GM19397 (cell line): Measurements from ENCODE around the gene STK24.
"Not testable (repeated sequence)": the region's sequence is repeated elsewhere in the genome, so short reads cannot be mapped to it uniquely, and the experiment has no call there.

Experiments used
- ATAC-seq: cut with Tn5 transposase; IDR thresholded peaks from one replicate; pipeline ENCODE4 v1.9.1; 2021; ENCODE audit warnings: mild to moderate bottlenecking, moderate library complexity; ENCODE audit not compliant: unreplicated experiment

Gene STK24

GRCh38 chr13:98576963-98577835 lies at the start of gene STK24:
Gene STK24, minus strand, starts transcription at chr13:98577107. Its CDS starts 321 bp downstream, at chr13:98576786.
- ATAC-seq, result peak; percentile 74

- no peak for ATAC-seq
Observed at GRCh38 chr13:98626298-98626935, 49.5 kb upstream of the STK24 start.

- ATAC-seq, result not testable (repeated sequence)
Observed at GRCh38 chr13:98624589-98624988, 47.7 kb upstream of the STK24 start.

- no peak for ATAC-seq
Observed at GRCh38 chr13:98622931-98623331, 46.0 kb upstream of the STK24 start.

GRCh38 chr13:98619556-98619955 lies 42.6 kb upstream of the STK24 start:
- ATAC-seq, result no peak

- not testable (repeated sequence) for ATAC-seq
Observed at GRCh38 chr13:98615595-98615994, 38.7 kb upstream of the STK24 start.

- ATAC-seq, result no peak
Observed at GRCh38 chr13:98613591-98613990, 36.7 kb upstream of the STK24 start.

GRCh38 chr13:98609756-98610155 lies 32.8 kb upstream of the STK24 start:
- no peak for ATAC-seq

GRCh38 chr13:98606296-98606695 lies 29.4 kb upstream of the STK24 start:
- ATAC-seq, result no peak

- ATAC-seq, result no peak
Observed at GRCh38 chr13:98599502-98600328, 22.8 kb upstream of the STK24 start.

- no peak for ATAC-seq
Observed at GRCh38 chr13:98598043-98598442, 21.1 kb upstream of the STK24 start.

GRCh38 chr13:98595134-98595533 lies 18.2 kb upstream of the STK24 start:
- no peak for ATAC-seq

GRCh38 chr13:98592362-98592732 lies 15.4 kb upstream of the STK24 start:
- ATAC-seq, result no peak

GRCh38 chr13:98591721-98592361 lies 14.9 kb upstream of the STK24 start:
- ATAC-seq, result no peak

GRCh38 chr13:98590471-98590870 lies 13.6 kb upstream of the STK24 start:
- ATAC-seq, result not testable (repeated sequence)

GRCh38 chr13:98589516-98589915 lies 12.6 kb upstream of the STK24 start:
- not testable (repeated sequence) for ATAC-seq

- no peak for ATAC-seq
Observed at GRCh38 chr13:98586400-98587345, 9.8 kb upstream of the STK24 start.

GRCh38 chr13:98585946-98586345 lies 9.0 kb upstream of the STK24 start:
- no peak for ATAC-seq

- no peak for ATAC-seq
Observed at GRCh38 chr13:98585398-98585754, 8.5 kb upstream of the STK24 start.
